K562 (cell line): ENCODE measurements around the gene COPA. TPM values are rescaled to one million over a fixed set of nuclear protein-coding genes. Genes with fewer than 3 reads are reported as not detected.
A peak's percentile ranks its signal among the peaks of the same experiment; 100 is the strongest.

Experiments used
- CBX8 ChIP-seq: fragments of 200-600 bp; sonication (generic); IDR thresholded peaks from 2 replicates; pipeline ENCODE4 v1.6.1; 2012; ENCODE audit warnings: borderline replicate concordance, mixed run types, low read depth, mild to moderate bottlenecking, moderate library complexity, mixed read lengths, low read length, control low read depth, inconsistent platforms; ENCODE audit not compliant: poor library complexity, severe bottlenecking; ENCODE audit errors: extremely low read depth
- E2F5 ChIP-seq: sonication (generic); formaldehyde crosslinking; IDR thresholded peaks from 2 replicates; pipeline ENCODE4 v1.8.0; 2022; ENCODE audit warnings: mild to moderate bottlenecking, missing genetic modification reagents
- MEF2D ChIP-seq: conservative IDR thresholded peaks from 2 replicates; pipeline ENCODE4 v1.6.1; 2016; ENCODE audit warnings: low read depth, missing genetic modification characterization, missing compliant biosample characterization
- NFE2L1 ChIP-seq: fragments of 450-650 bp; IDR thresholded peaks from 2 replicates; pipeline ENCODE4 v1.6.1; 2016; ENCODE audit warnings: missing genetic modification characterization, low read depth, mild to moderate bottlenecking, missing compliant biosample characterization, moderate library complexity, borderline replicate concordance
- NFIC ChIP-seq: fragments of 450-650 bp; IDR thresholded peaks from 2 replicates; pipeline ENCODE4 v1.6.1; 2017; ENCODE audit warnings: mild to moderate bottlenecking, inconsistent platforms
- NR2C1 ChIP-seq, 2 experiments: fragments of 450-650 bp; IDR thresholded peaks; 2 replicates each; pipeline ENCODE4 v1.6.1; 2017; ENCODE audit warnings: mild to moderate bottlenecking in 2 of 2, antibody characterized with exemption in 1 of 2, inconsistent platforms in 1 of 2, missing compliant biosample characterization in 1 of 2, missing genetic modification characterization in 1 of 2
- POLR2AphosphoS5 ChIP-seq: IDR thresholded peaks from 2 replicates; pipeline ENCODE4 v1.6.1; 2011; ENCODE audit warnings: mild to moderate bottlenecking, low read depth, low read length, moderate library complexity; ENCODE audit not compliant: control insufficient read depth, insufficient read depth
- PPARD ChIP-seq: fragments of 250-450 bp; sonication (Bioruptor Pico); IDR thresholded peaks from 2 replicates; pipeline ENCODE4 v1.8.0; 2022; ENCODE audit warnings: inconsistent platforms, mild to moderate bottlenecking, moderate library complexity
- RB1 ChIP-seq: fragments of 450-650 bp; IDR thresholded peaks from 2 replicates; pipeline ENCODE4 v1.6.1; 2017; ENCODE audit warnings: low read depth, mild to moderate bottlenecking
- RFX1 ChIP-seq: fragments of 450-650 bp; IDR thresholded peaks from 2 replicates; pipeline ENCODE4 v1.6.1; 2016; ENCODE audit warnings: mild to moderate bottlenecking, moderate library complexity
- SLC30A9 ChIP-seq: fragments of 250-450 bp; sonication (Bioruptor Pico); IDR thresholded peaks from 2 replicates; pipeline ENCODE4 v1.8.0; 2022; ENCODE audit warnings: mild to moderate bottlenecking, moderate library complexity
- SRSF9 ChIP-seq: fragments of 200-400 bp; formaldehyde crosslinking; IDR thresholded peaks from 2 replicates; pipeline ENCODE4 v1.6.1; 2017; ENCODE audit warnings: low read depth, low read length, borderline replicate concordance
- ZBTB7A ChIP-seq: IDR thresholded peaks from 2 replicates; pipeline ENCODE4 v1.6.1; 2011; ENCODE audit warnings: low read depth, mild to moderate bottlenecking, low read length, moderate library complexity, borderline replicate concordance; ENCODE audit not compliant: control insufficient read depth
- ZC3H11A ChIP-seq: IDR thresholded peaks from 2 replicates; pipeline ENCODE4 v1.6.1; 2012; ENCODE audit warnings: low read depth, low read length, improper control_type of control experiment
- ZC3H8 ChIP-seq: fragments of 450-650 bp; IDR thresholded peaks from 2 replicates; pipeline ENCODE4 v1.6.1; 2017
- polyA plus RNA-seq, 8 experiments: library from polyadenylated mRNA; depleted of rRNA in 4 of 8; stranded (reverse) in 5 of 8; unstranded in 3 of 8; fragments of >200 nt; fragmentation: Nextera tagmentation in 2 of 8; fragmentation: Illumina TruSeq in 1 of 8; extraction: Ambion mirVana in 2 of 8; extraction: Trizol in 1 of 8; gene quantifications; 2 replicates each; pipeline versions ENCODE4 v1.2.1 to v1.2.3, GENCODE V29; 2011 to 2014; ENCODE audit warnings: inconsistent platforms in 1 of 8, missing spikeins in 1 of 8
- total RNA-seq, 7 experiments: library from RNA; depleted of rRNA in 6 of 7; stranded (reverse); fragments of >200 nt in 6 of 7; fragmentation: Illumina TruSeq in 2 of 7; extraction: Trizol in 2 of 7; gene quantifications; 2 replicates each; pipeline versions ENCODE4 v1.2.1 to v1.2.3, GENCODE V29; 2011 to 2021; ENCODE audit warnings: low replicate concordance in 1 of 7
- TF ChIP-seq, protein P1 (sequence below), 2 experiments: fragments of 150-350 bp in 1 of 2; IDR thresholded peaks; 2 replicates each; pipeline ENCODE4 v1.6.1; 2012 to 2016; ENCODE audit warnings: low read depth in 2 of 2, low read length in 2 of 2, mild to moderate bottlenecking in 1 of 2, moderate library complexity in 1 of 2
- TF ChIP-seq, protein P2 (sequence below): fragments of 200-800 bp; sonication (Bioruptor generic); IDR thresholded peaks from 2 replicates; pipeline ENCODE4 v1.6.1; 2017; ENCODE audit warnings: missing genetic modification characterization, missing compliant biosample characterization
- TF ChIP-seq, protein P3 (sequence below): fragments of 250-450 bp; sonication (Bioruptor Pico); IDR thresholded peaks from 2 replicates; pipeline ENCODE4 v1.4.0; 2020; ENCODE audit warnings: mild to moderate bottlenecking, moderate library complexity

COPA gene
- total and polyA plus RNA-seq, 9 of the 15 experiments (the other 6 are each of a cell fraction or from before 2014, with no cell fraction given), result 49.8 to 222 (median 110) TPM

- TF ChIP-seq E2F5 (CRISPR knock-in tag) (no peak), NFE2L1 (tag) (no peak), ZC3H11A (no peak), ZC3H8 (no peak), RFX1 (peak; percentile 51; the same call in 1 of the 2 replicates), NR2C1 (IDR thresholded peaks at IDR 0.05) (no peak), NR2C1 (tag; IDR thresholded peaks at IDR 0.05) (no peak), SLC30A9 (no peak), RB1 (no peak; the same call in 1 of the 2 replicates), MEF2D (no peak), SRSF9 (no peak), CBX8 (no peak), POLR2AphosphoS5 (peak; percentile 92), PPARD (CRISPR knock-in tag) (no peak), NFIC (no peak), ZBTB7A (peak; percentile 81; the same call in 1 of the 2 replicates)
- TF ChIP-seq, protein P1, sequence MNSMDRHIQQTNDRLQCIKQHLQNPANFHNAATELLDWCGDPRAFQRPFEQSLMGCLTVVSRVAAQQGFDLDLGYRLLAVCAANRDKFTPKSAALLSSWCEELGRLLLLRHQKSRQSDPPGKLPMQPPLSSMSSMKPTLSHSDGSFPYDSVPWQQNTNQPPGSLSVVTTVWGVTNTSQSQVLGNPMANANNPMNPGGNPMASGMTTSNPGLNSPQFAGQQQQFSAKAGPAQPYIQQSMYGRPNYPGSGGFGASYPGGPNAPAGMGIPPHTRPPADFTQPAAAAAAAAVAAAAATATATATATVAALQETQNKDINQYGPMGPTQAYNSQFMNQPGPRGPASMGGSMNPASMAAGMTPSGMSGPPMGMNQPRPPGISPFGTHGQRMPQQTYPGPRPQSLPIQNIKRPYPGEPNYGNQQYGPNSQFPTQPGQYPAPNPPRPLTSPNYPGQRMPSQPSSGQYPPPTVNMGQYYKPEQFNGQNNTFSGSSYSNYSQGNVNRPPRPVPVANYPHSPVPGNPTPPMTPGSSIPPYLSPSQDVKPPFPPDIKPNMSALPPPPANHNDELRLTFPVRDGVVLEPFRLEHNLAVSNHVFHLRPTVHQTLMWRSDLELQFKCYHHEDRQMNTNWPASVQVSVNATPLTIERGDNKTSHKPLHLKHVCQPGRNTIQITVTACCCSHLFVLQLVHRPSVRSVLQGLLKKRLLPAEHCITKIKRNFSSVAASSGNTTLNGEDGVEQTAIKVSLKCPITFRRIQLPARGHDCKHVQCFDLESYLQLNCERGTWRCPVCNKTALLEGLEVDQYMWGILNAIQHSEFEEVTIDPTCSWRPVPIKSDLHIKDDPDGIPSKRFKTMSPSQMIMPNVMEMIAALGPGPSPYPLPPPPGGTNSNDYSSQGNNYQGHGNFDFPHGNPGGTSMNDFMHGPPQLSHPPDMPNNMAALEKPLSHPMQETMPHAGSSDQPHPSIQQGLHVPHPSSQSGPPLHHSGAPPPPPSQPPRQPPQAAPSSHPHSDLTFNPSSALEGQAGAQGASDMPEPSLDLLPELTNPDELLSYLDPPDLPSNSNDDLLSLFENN (IDR thresholded peaks at IDR 0.05; ENCODE audit: low read depth in 2 of 2, low read length in 2 of 2), result no peak
- TF ChIP-seq, protein P2, sequence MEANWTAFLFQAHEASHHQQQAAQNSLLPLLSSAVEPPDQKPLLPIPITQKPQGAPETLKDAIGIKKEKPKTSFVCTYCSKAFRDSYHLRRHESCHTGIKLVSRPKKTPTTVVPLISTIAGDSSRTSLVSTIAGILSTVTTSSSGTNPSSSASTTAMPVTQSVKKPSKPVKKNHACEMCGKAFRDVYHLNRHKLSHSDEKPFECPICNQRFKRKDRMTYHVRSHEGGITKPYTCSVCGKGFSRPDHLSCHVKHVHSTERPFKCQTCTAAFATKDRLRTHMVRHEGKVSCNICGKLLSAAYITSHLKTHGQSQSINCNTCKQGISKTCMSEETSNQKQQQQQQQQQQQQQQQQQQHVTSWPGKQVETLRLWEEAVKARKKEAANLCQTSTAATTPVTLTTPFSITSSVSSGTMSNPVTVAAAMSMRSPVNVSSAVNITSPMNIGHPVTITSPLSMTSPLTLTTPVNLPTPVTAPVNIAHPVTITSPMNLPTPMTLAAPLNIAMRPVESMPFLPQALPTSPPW, result peak; percentile 89
- TF ChIP-seq, protein P3, sequence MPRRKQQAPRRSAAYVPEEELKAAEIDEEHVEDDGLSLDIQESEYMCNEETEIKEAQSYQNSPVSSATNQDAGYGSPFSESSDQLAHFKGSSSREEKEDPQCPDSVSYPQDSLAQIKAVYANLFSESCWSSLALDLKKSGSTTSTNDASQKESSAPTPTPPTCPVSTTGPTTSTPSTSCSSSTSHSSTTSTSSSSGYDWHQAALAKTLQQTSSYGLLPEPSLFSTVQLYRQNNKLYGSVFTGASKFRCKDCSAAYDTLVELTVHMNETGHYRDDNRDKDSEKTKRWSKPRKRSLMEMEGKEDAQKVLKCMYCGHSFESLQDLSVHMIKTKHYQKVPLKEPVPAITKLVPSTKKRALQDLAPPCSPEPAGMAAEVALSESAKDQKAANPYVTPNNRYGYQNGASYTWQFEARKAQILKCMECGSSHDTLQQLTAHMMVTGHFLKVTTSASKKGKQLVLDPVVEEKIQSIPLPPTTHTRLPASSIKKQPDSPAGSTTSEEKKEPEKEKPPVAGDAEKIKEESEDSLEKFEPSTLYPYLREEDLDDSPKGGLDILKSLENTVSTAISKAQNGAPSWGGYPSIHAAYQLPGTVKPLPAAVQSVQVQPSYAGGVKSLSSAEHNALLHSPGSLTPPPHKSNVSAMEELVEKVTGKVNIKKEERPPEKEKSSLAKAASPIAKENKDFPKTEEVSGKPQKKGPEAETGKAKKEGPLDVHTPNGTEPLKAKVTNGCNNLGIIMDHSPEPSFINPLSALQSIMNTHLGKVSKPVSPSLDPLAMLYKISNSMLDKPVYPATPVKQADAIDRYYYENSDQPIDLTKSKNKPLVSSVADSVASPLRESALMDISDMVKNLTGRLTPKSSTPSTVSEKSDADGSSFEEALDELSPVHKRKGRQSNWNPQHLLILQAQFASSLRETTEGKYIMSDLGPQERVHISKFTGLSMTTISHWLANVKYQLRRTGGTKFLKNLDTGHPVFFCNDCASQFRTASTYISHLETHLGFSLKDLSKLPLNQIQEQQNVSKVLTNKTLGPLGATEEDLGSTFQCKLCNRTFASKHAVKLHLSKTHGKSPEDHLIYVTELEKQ (CRISPR knock-in tag), result no peak
Measured at GRCh38 chr1:160284782-160285344, 58.2 kb downstream of the COPA start, which contains the start of gene PEX19 (continued).
